Stimulated activated CD4-positive, alpha-beta T cell treated with anti-CD3 and anti-CD28 coated beads, Interleukin-12 subunit alpha, Interleukin-12 subunit beta, amount 100 ng/mL, for 4 hours (primary cell): ENCODE measurements around the gene LAMP1.
"Not testable (repeated sequence)": the region's sequence is repeated elsewhere in the genome, so short reads cannot be mapped to it uniquely, and the experiment has no call there.

Experiments used
- DNase-seq: peaks from one replicate; pipeline ENCODE4 v3.0.0-alpha.2; 2020

The LAMP1 gene

DNA sequence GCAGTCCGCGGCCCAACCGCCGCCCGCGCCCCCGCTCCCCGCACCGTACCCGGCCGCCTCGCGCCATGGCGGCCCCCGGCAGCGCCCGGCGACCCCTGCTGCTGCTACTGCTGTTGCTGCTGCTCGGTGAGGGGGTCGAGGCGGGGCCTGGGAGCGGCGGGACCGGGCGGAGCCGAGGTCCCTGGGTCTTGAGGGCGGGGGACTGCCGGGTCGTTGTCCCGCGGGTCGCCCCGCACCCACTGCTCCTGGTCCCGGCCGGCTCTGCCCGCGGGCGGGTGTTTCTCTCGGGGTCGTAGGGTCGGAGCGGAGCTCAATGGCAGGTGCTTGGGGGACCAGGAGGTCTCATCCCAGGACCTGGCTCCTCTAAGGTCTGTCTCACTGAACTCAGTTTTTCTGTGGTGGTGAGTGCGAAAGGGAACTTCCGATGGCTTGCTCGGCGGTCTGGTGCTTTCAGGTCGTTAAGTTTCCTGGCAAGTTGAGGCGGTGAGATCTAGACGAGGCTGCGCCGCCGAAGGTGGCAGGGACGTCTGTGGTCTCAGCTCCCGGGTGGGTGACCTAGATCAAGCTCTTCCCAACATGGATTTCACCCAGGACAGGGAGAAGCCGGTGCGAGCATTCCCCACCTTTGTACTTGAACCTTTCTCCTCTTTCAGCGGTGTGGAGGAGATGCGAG, 467 bp downstream of the LAMP1 start:
- peak; percentile 13 for DNase-seq

DNA sequence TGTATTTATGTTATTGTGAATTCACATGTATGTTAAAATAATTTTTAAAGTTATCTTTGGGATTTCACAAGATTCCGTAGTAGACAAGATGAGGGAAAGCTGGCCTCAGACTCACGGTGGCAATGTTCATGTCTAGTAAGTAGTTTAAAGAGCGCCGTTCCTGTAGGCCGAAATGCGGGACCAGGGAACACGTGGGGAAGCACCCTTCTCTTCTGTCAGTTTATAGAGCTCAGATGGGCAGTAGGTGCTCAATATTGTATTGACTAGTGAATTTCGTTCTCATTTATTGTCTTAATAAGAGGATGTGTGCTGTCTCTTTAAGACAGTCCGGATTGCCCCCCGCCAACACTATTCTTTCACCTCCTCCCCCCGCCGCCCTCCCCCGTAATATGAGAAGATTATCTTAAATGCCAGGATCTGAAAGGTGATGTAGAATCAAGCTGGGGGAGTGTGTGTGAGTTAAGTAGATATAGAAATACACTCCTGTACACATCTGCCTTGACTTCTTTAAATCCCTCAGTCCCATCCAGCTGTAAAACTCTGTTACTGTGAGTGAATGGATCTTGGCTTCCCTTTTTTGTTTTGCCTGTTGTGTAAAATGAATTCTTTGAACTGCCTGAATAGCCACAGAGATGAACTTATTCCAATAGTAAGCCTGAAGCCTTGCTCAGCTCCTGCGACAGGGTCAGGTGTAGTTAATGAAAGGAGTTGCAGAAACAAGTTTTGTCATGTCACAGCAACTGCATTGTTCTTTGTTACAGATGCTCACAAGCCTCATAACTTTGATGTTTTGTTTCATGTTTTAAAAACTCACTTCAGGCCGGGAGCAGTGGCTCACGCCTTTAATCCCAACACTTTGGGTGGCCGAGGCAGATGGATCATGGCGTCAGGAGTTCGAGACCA, 1.3 kb downstream of the LAMP1 start:
- DNase-seq, result no peak

GRCh38 chr13:113299951-113300350, 2.9 kb downstream of the LAMP1 start:
- no peak for DNase-seq

- DNase-seq, result no peak
Measured at GRCh38 chr13:113302986-113303385, 5.9 kb downstream of the LAMP1 start.

GRCh38 chr13:113304121-113304520, 7.1 kb downstream of the LAMP1 start:
- no peak for DNase-seq

DNA sequence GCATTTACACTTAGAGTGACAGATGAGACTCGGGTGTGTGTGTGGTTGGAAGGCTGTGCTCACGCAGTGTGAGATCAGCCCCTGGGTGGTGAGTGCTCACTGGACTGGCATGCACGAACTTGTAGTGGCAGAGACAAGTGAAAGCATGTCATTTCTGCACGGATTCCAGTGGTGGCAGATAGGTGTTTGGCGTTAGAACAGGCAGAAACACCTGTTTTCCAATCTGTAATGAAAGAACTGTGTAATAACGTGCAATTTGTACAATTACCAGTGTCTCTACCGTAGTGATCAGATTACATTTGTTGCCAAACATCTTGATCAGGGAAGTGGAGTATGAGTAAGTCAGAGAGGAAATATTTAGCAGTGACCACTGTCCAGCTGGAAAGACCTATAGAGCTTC, 8.2 kb downstream of the LAMP1 start:
- DNase-seq, result no peak

- no peak for DNase-seq
Measured at GRCh38 chr13:113307491-113307890, 10.5 kb downstream of the LAMP1 start.

DNA sequence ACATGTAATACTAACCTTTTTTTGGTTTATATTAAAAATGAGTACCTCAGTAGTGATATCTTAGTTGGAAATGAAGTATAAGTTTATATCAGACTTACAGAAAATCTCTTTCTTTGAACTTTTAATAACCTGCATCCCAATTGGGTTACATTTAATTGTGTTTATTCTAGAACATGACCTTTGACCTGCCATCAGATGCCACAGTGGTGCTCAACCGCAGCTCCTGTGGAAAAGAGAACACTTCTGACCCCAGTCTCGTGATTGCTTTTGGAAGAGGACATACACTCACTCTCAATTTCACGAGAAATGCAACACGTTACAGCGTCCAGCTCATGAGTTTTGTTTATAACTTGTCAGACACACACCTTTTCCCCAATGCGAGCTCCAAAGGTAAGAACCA, 12.4 kb downstream of the LAMP1 start:
- no peak for DNase-seq

- not testable (repeated sequence) for DNase-seq
Measured at GRCh38 chr13:113314112-113314511, 17.1 kb downstream of the LAMP1 start.

DNA sequence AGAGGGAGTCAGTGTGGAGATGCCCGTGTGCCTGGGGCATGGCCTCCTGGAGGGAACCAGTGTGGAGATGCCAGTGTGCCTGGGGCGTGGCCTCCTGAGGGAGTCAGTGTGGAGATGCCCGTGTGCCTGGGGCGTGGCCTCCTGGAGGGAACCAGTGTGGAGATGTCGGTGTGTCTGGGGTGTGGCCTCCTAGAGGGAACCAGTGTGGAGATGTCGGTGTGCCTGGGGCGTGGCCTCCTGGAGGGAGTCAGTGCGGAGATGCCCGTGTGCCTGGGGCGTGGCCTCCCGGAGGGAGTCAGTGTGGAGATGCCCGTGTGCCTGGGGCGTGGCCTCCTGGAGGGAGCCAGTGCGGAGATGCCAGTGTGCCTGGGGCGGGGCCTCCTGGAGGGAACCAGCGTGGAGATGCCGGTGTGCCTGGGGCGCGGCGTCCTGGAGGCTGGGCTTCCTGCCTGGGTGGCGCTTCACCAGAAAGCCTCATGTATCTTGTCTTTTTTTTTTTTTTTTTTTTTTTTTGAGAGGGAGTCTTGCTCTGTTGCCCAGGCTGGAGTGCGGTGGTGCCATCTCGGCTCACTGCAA, 17.9 kb downstream of the LAMP1 start:
- DNase-seq, result not testable (repeated sequence)

GRCh38 chr13:113315992-113316391, 19.0 kb downstream of the LAMP1 start:
- DNase-seq, result no peak

DNA sequence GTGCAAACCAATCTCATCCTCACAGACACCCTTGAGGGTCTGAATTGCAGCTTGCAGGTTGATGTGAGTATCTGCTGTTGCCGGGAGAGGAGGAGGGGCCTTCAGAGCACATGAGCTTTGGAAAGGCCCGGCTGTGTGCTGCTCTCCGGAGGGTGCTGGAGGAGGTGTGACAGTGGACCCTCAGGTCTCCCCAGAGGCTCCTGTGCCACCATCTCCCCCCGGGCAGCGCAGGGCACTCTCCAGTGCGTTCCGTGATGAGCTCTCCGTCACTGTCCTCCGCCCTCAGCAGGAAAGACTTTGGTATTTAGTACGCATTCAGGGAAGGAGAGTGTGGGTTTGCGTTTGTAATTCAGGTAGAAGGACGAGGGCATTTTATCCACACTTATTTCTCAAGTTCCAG, 20.0 kb downstream of the LAMP1 start:
- DNase-seq, result no peak

DNA sequence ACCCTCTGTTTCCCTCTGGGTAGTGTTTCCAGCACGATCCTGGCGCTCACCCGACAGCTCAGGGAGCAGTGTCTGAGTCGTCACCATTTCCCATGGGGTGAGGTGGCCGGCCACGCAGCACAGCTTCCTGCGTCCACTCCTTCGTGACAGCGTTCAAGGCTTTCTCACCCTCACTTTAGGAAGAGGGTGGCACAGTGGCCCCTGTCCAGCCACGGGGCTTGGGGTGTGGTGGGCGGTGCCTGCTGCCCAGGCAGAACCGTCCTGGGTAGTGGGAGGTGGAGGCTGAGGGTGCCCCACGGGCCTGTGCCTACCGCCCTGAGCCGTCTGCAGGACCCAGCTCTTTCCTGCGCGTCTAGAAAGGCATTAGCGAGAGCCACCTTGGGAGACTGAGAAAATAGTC, 21.9 kb downstream of the LAMP1 start:
- no peak for DNase-seq

DNA sequence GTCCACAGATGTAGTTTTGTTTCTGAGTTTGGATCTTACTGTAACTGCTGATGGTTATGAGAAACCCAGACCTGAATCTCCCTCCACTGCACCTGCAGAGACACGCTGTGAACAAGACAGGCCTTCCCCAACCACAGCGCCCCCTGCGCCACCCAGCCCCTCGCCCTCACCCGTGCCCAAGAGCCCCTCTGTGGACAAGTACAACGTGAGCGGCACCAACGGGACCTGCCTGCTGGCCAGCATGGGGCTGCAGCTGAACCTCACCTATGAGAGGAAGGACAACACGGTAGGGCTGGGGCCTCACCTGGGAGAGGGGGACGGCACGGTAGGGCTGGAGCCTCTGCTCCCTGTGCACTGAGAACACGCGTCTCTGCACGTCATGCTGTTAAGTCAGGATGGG, 22.3 kb downstream of the LAMP1 start:
- no peak for DNase-seq

- DNase-seq, result no peak
Measured at GRCh38 chr13:113320226-113320875, 23.3 kb downstream of the LAMP1 start.

- no peak for DNase-seq
Measured at GRCh38 chr13:113321546-113321945, 24.5 kb downstream of the LAMP1 start.

DNA sequence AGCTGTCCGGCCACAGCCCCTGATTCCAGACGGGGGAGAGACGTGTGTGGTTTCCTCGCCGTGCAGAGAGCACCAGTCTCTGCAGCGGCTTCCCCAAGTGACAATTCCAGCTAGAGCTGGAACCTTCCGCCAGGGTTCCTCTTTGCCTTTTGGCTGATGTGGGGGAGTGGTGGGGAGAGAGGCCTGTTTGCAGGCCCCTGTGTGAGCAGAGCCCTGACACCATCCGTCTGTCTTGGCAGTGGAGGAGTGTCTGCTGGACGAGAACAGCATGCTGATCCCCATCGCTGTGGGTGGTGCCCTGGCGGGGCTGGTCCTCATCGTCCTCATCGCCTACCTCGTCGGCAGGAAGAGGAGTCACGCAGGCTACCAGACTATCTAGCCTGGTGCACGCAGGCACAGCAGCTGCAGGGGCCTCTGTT, 25.0 kb downstream of the LAMP1 start:
- no peak for DNase-seq

DNA sequence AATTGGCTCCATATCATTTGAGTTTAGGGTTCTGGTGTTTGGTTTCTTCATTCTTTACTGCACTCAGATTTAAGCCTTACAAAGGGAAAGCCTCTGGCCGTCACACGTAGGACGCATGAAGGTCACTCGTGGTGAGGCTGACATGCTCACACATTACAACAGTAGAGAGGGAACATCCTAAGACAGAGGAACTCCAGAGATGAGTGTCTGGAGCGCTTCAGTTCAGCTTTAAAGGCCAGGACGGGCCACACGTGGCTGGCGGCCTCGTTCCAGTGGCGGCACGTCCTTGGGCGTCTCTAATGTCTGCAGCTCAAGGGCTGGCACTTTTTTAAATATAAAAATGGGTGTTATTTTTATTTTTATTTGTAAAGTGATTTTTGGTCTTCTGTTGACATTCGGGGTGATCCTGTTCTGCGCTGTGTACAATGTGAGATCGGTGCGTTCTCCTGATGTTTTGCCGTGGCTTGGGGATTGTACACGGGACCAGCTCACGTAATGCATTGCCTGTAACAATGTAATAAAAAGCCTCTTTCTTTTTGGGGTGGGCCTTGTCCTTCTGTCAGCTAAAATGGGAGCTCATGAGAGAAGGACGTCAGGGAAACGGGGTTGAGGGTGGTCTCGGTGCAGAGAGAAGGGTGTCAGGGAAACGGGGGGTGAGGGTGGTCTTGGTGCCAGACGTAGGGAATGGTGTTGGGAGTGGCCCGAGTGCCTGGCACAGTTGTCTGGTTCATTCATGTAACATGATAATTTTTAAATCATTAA, 26.0 kb downstream of the LAMP1 start:
- no peak for DNase-seq

- DNase-seq, result no peak
Measured at GRCh38 chr13:113323869-113324268, 26.8 kb downstream of the LAMP1 start.

DNA sequence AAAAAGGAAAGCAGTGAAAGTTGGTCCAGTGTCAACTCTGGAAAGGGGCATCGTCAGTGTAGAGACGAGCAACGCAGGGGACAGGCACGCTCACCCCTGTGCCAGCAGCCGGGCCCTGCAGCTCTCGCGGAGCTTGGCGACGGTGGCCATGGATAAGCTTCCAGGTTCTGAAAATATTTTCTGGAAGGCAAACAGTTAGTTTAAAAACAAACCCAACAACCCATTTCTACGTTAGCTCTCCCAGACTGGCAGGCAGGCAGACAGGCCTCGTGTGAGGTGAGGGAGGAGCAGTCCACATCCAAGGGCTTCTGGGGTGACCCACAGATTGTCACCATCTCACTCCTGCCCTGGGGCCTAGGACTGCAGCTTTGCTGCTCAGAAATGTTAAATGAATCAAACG, 27.4 kb downstream of the LAMP1 start:
- no peak for DNase-seq

GRCh38 chr13:113325779-113326178, 28.7 kb downstream of the LAMP1 start:
- no peak for DNase-seq

DNA sequence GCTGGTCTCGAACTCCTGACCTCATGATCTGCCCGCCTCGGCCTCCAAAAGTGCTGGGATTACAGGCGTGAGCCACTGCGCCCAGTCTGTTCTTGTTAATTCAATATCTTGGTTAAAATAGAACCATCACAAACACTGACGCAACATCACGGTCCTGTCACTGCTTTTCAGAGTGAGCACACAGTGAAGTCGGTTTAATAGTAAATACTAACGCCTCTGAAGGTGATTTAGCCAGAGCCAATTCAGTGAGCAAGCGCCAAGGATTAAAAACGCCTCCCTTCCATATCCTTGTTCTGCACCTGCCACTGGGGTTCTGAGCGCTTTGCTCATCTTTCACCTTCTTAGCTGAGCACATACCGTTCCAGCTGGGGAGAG, 30.3 kb downstream of the LAMP1 start:
- no peak for DNase-seq
